COLO668 (cell line): Measurements from ENCODE around the gene CT45A2.
"Not testable (repeated sequence)": the region's sequence is repeated elsewhere in the genome, so short reads cannot be mapped to it uniquely, and the experiment has no call there.

Source experiments
- DNase-seq: peaks from one replicate; lab custom pipeline; 2025; ENCODE audit not compliant: unreplicated experiment; lab: John Stamatoyannopoulos, UW

Gene CT45A2, protein sequence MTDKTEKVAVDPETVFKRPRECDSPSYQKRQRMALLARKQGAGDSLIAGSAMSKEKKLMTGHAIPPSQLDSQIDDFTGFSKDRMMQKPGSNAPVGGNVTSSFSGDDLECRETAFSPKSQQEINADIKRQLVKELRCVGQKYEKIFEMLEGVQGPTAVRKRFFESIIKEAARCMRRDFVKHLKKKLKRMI

DNA sequence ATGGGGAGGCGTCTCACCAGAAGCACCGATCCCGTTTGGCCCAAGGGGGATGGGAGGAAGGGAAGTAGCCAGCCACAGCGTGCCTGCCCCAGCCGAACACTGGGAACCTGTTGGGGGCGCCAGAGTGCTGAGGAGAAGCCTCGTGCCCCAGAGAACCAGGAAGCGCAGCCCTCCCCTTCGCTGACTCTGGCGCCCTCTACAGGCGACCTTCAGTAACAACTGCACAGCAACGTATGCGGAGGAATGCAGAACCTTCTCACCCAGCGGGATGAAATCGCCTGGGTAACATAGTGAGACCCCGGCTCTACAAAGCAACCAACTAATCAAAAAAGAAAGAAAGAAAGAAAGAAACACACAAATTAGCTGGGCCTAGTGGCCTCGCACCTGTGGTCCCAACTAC lies at the start of gene CT45A2:
TSS of gene CT45A2 (minus strand) at position 101 of the 400 bp plus-strand sequence. CDS start 3,747 bp downstream, outside the sequence.
- DNase-seq = not testable (repeated sequence)

DNA sequence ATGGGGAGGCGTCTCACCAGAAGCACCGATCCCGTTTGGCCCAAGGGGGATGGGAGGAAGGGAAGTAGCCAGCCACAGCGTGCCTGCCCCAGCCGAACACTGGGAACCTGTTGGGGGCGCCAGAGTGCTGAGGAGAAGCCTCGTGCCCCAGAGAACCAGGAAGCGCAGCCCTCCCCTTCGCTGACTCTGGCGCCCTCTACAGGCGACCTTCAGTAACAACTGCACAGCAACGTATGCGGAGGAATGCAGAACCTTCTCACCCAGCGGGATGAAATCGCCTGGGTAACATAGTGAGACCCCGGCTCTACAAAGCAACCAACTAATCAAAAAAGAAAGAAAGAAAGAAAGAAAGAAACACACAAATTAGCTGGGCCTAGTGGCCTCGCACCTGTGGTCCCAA lies 34.6 kb upstream of the CT45A2 start, which contains the start of gene CT45A8:
TSS of gene CT45A8 (minus strand) at position 101 of the 400 bp plus-strand sequence. CDS start 3,755 bp downstream, outside the sequence.
- not testable (repeated sequence) for DNase-seq

- not testable (repeated sequence) for DNase-seq
These were observed 17.4 kb upstream of the CT45A2 start, which contains the start of gene CT45A7 for GRCh38 chrX:135837180-135837579. Gene CT45A7 (minus strand): TSS chrX:135837280. CDS start chrX:135833533, 3,747 bp downstream.

DNA sequence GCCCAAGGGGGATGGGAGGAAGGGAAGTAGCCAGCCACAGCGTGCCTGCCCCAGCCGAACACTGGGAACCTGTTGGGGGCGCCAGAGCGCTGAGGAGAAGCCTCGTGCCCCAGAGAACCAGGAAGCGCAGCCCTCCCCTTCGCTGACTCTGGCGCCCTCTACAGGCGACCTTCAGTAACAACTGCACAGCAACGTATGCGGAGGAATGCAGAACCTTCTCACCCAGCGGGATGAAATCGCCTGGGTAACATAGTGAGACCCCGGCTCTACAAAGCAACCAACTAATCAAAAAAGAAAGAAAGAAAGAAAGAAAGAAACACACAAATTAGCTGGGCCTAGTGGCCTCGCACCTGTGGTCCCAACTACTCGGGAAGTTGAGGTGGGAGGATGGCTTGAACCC lies 17.1 kb downstream of the CT45A2 start, which contains the start of gene CT45A6:
TSS of gene CT45A6 (minus strand) at position 101 of the 400 bp plus-strand sequence. CDS start 3,794 bp downstream, outside the sequence.
- DNase-seq = not testable (repeated sequence)

DNA sequence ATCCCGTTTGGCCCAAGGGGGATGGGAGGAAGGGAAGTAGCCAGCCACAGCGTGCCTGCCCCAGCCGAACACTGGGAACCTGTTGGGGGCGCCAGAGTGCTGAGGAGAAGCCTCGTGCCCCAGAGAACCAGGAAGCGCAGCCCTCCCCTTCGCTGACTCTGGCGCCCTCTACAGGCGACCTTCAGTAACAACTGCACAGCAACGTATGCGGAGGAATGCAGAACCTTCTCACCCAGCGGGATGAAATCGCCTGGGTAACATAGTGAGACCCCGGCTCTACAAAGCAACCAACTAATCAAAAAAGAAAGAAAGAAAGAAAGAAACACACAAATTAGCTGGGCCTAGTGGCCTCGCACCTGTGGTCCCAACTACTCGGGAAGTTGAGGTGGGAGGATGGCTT lies 34.4 kb downstream of the CT45A2 start, which contains the start of gene CT45A5:
TSS of gene CT45A5 (minus strand) at position 101 of the 400 bp plus-strand sequence. CDS start 3,774 bp downstream, outside the sequence.
- not testable (repeated sequence) for DNase-seq

DNA sequence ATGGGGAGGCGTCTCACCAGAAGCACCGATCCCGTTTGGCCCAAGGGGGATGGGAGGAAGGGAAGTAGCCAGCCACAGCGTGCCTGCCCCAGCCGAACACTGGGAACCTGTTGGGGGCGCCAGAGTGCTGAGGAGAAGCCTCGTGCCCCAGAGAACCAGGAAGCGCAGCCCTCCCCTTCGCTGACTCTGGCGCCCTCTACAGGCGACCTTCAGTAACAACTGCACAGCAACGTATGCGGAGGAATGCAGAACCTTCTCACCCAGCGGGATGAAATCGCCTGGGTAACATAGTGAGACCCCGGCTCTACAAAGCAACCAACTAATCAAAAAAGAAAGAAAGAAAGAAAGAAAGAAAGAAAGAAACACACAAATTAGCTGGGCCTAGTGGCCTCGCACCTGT lies 51.7 kb downstream of the CT45A2 start, which contains the start of gene CT45A3:
TSS of gene CT45A3 (minus strand) at position 101 of the 400 bp plus-strand sequence. CDS start 3,747 bp downstream, outside the sequence.
- not testable (repeated sequence) for DNase-seq
